HG02943 (cell line): Measurements from ENCODE around the gene PIEZO1.

ENCODE experiments used
- ATAC-seq: cut with Tn5 transposase; IDR thresholded peaks from one replicate; pipeline ENCODE4 v1.9.1; 2021; ENCODE audit warnings: mild to moderate bottlenecking, low read depth, moderate library complexity; ENCODE audit not compliant: unreplicated experiment

Gene PIEZO1

GRCh38 chr16:88694221-88695087 is 90.6 kb downstream of the PIEZO1 start:
- no peak for ATAC-seq

- ATAC-seq = no peak
Measured at GRCh38 chr16:88693420-88694177, 91.4 kb downstream of the PIEZO1 start.

DNA sequence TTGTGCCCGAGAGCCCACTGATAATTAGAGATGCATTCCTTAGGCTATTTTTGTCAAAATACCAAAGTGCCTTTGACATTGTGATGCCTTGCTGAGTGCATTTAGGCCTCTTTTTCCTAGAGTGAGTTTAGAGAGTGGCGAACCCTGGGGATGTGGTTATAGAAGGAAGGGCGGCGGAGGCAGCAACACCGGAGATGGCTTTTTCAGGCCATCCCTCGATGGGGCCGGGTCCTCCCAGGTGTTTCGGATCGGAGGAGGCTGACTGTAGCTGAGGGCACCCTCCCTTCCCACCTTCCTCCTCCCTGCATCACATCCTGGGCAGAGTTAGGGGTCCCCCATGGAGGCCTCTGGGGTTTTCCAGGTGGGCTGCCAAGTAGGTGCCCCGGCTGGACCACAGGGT is 92.2 kb downstream of the PIEZO1 start:
- ATAC-seq = no peak

- no peak for ATAC-seq
Measured at GRCh38 chr16:88691924-88692560, 93.0 kb downstream of the PIEZO1 start.

DNA sequence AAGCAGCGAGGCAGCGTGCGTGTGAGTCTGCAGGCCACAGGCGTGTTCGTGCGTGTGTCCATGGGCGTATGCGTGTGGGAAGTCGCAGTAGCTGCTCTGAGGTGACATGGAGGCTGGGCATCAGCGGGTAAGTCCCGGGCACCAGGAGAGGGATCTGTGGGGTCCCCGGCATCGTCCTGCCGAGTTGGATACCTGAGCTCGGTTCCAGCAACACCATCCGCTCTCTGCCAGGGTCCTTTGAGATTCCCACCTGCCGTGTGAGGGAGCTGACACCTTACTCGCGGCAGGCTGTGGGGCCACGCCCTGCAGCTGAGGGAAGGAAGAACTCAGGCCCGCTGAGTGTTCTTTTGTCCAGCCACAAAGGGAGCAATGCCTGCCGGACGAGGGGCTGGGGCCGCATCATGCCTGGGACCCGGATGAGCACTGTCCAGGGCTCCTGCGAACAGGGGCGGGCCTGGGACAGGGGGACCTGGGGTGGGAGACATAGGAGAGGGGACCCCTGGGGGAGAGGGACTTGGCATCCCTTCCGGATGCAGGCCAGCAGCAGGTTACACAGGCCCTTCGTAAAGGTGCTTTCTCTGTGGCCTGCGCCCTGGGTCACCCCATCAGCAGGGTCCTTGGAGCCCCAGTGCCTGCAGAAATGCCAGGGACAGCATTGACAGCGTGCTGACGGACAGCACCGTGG is 93.7 kb downstream of the PIEZO1 start:
- no peak for ATAC-seq

DNA sequence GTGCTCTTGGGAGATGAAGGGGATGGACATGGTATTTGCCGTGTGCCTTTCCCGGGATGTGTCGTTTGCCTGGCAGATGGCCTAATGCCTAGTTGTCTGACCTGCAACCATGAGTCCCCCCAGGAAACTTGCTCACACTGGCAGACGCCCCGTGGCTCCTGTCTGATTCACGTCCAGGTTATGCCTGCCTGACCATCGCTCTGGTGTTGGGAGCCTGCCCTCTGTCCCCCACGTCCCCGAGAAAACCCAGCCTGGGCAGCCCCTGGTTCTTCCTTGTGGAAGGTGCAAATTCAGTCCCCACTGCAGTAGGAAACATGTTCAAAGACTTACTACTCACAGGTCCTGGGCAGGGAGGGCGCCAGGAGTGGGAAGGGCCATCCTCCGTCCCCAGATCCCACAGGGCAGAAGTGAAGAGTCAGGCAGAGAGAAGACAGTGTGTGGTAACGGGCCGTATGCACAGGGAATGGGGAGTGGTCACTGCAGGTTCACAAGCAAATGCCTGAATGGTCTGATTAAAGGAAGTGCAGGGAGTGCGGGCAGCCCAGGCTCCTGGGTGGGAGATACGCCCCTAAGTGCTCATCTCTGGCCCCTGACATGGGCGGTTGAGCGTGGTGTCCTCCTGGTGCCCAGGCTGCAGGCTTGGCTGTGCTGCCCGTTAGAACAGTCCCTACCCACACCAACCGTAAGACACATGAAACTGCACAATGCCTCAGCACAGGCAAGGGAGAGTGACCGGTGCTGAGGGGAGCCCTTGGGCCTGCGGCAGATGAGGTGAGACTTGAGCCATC is 94.5 kb downstream of the PIEZO1 start:
- no peak for ATAC-seq

- ATAC-seq = no peak
Measured at GRCh38 chr16:88688013-88688778, 96.8 kb downstream of the PIEZO1 start.

DNA sequence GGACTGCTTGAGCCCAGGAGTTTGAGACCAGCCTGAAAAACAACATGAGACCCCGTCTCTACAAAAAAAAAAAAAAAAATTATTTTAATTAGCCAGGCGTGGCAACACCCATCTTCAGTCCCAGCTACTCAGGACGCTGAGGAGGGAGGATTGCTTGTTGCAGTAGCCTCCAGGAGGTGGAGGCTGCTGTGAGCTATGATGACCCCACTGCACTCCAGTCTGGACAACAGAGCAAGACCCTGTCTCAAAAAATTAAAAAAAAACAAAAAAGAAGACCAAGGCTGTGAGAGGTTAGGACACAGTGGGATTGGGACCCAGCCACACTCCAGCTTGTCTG is 97.4 kb downstream of the PIEZO1 start:
- ATAC-seq = no peak

DNA sequence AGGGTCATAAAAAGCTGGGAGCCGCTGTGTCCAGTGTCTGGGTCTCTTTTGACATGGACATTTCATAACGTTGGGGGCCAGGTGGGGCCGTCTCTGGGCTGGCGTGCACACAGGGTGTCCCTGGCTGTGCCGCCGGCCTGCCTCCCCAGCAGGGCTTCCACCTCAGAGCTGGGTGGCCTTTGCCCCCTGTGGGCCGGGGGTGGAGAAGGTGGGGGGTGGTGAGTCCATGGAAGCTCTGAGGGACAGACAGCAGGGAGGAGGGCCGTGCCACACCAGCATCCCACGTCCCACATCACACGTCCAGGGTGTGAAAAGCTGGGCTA is 97.8 kb downstream of the PIEZO1 start:
- no peak for ATAC-seq

DNA sequence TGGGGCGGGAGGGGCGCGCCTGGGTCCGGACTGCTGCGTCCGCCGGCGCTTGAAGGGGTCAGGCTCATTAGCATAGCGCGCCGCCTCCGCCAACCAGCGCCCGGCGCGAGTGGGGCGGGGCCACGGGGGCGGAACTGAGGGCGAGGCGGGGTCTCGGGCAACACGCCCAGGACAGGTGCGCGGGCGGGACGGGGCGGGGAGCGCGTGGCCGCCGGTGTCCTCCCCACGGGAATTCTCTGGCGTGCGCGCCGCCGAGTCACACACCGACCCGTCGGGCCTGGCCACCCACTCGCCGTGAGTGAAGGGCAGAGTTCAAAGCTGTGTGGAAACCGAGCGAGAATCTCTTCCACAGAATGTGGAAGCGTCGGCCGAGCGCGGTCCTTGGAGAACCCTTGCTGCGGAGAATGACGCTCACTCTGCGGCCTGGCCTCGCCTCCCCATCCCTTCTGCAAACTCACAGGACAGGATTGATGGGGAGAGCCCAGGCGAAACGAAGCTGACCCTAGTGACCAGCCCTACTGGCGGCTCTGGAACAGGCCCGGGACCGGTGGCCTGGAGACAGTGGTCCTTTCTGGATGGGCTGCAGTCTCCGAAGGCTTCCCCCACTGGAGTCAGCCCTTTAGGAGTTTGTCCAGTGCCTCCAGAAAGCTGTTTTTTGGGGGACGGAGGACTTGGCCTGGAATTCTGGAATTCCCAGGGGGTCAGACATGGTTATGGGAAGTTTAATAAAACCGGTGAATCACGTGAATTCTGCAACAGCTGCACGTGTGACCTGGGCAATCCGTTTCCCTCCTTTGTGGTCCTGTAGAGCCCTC is 98.4 kb downstream of the PIEZO1 start, which contains the start of gene SNAI3:
SNAI3 (minus strand) TSS at position 69 of the 815 bp plus-strand sequence. CDS start 101 bp downstream, outside the sequence.
- no peak for ATAC-seq

DNA sequence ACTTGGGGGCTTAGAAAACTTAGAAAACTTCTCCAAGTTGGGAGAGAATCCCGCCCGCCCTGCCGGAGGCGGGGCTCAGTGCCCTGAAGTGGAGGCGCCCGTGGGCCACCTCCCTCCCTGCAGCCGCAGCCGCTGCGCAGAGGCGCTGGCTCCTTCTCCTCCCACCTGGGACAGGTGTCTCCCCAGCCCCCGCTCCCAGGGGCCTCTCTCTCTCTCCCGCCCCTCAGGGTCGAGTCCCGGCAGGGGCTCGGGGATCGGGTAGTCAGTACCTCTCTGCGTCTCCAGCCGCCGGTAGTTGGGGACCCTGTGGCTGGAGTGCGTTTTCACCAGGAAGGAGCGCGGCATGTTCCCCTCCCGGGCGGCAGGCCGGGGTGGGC is 99.0 kb downstream of the PIEZO1 start:
- ATAC-seq = no peak

GRCh38 chr16:88685156-88686061 is 99.6 kb downstream of the PIEZO1 start:
- ATAC-seq = no peak

- ATAC-seq = no peak
Measured at GRCh38 chr16:88684569-88685155, 100.4 kb downstream of the PIEZO1 start.

DNA sequence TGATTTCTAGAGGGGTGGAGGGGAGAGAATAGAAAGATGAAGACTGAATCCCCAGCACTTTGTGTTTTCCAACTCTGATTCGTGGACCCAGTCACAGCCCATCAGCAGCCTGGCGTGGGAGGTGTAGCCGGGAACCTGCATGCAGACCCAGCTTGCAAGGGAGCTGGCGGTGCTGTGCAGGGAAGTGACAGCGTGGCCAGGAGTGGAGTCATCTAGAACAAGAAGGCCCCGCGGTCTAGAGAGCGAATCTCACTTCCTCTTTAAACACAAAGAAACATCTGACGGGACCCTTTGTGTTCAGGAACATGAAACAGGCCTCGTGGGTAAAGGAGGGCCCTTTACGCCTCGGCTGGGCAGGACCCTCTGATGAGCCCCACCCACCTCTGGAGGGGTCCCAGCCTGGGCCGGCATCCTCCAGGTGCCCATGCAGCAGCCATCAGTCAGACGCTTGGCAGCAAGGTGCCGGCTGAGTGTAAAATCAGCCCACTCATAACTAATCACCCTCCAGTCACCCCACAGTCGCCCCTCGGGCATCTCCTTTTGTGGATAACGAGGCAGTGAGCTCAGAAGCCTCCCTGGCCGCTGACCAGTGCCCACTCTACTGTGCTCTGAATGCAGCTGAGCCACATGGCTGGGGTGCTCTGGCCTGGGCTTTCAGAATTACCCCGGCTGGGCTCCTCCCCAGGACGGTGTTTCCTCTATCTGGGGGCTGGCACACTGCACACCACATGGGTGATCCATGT is 103.1 kb downstream of the PIEZO1 start:
- ATAC-seq = peak; percentile 63

GRCh38 chr16:88681084-88681680 is 103.8 kb downstream of the PIEZO1 start:
- ATAC-seq = peak; percentile 20

- ATAC-seq = no peak
Measured at GRCh38 chr16:88680554-88681083, 104.4 kb downstream of the PIEZO1 start.
